GM10266 (cell line): Measurements from ENCODE around the gene ARHGAP10.

Experiments
- DNase-seq: peaks from one replicate; pipeline ENCODE4 v3.0.0; 2012; ENCODE audit errors: extremely low spot score
- TF ChIP-seq, protein P1 (sequence below): IDR thresholded peaks from 2 replicates; pipeline ENCODE4 v1.5.1; 2012; ENCODE audit warnings: mild to moderate bottlenecking, low read depth; ENCODE audit not compliant: control insufficient read depth, insufficient read depth; ENCODE audit errors: missing control alignments

The ARHGAP10 gene

GRCh38 chr4:147929746-147930145 lies 197.9 kb downstream of the ARHGAP10 start:
- TF ChIP-seq, protein P1, sequence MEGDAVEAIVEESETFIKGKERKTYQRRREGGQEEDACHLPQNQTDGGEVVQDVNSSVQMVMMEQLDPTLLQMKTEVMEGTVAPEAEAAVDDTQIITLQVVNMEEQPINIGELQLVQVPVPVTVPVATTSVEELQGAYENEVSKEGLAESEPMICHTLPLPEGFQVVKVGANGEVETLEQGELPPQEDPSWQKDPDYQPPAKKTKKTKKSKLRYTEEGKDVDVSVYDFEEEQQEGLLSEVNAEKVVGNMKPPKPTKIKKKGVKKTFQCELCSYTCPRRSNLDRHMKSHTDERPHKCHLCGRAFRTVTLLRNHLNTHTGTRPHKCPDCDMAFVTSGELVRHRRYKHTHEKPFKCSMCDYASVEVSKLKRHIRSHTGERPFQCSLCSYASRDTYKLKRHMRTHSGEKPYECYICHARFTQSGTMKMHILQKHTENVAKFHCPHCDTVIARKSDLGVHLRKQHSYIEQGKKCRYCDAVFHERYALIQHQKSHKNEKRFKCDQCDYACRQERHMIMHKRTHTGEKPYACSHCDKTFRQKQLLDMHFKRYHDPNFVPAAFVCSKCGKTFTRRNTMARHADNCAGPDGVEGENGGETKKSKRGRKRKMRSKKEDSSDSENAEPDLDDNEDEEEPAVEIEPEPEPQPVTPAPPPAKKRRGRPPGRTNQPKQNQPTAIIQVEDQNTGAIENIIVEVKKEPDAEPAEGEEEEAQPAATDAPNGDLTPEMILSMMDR, result no peak
- DNase-seq, result no peak

DNA sequence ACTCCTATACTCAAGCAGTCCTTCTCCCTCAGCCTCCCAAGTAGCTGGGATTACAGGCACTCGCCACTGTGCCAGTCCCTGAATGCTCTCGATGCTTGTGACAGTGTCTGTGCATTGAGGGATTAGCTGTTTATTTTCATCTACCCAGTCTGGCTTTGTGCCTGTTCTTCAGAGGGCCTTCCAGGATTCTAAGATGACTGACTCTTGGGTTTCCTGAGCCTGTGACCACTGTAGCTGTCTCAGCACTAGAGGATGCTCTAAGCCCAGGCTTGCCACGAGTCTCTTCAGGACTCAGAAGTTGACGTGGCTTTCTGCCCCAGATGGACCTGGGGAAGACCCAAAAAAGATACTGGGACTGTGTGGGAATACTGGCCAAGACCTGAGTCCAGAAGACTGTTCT lies 201.4 kb downstream of the ARHGAP10 start:
- TF ChIP-seq, protein P1, result peak; percentile 39
- no peak for DNase-seq

DNA sequence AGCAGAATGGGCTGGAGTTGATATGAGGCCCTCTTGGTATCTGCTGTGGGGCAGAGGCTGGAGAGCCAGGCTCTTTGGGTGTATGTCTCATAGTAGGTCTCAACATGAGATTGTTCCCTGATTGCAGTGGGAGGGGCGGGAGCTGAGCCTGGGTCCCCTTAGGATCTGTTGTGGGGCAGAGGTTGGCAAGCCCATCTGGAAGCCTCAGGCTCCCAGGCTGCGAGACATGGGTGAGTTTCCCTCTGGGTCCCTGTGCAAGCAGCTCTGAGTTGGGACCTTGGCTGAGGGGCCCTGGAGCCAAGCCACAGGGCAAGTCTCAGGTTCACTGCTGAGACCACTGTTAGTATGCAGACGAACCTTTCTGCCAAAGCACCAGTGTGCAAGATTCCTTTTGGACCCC lies 201.9 kb downstream of the ARHGAP10 start:
- no peak for DNase-seq
- TF ChIP-seq, protein P1, result no peak

- no peak for DNase-seq
- TF ChIP-seq, protein P1, result no peak
Observed at GRCh38 chr4:147938496-147938895, 206.6 kb downstream of the ARHGAP10 start.

DNA sequence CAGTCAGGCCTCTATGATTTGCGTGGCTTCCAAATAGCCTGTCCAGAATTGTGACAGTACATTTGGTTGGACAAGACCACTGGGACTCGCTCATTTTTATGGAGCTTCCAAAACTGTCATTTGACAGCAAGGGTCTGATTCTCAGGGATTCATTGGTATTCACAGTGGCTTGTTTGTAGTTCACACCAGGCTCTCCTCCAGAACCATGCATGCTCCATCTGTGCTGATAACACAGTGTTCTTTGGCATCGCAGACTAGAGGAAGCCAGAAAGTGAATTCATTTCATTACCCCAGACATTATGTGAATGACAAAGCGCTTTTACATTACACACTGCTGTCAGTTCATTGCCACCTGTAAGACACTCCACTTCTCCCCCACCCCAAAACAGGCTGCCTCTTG lies 208.3 kb downstream of the ARHGAP10 start:
- TF ChIP-seq, protein P1, result no peak

GRCh38 chr4:147941373-147941772 lies 209.5 kb downstream of the ARHGAP10 start:
- no peak for DNase-seq
- TF ChIP-seq, protein P1, result no peak

More for the DNA sequence above, 208.3 kb downstream of the ARHGAP10 start:
- DNase-seq, result no peak

GRCh38 chr4:147942729-147943128 lies 210.8 kb downstream of the ARHGAP10 start:
- TF ChIP-seq, protein P1, result no peak
- DNase-seq, result no peak
